ENCODE measurements around the gene HPRT1. TPM values are rescaled to one million over a fixed set of nuclear protein-coding genes. Genes with fewer than 3 reads are reported as not detected.

HPRT1 gene
- total RNA-seq, 4 donors from 2014 or later = 5.0 to 12.8 (median 7.2) TPM

DNA sequence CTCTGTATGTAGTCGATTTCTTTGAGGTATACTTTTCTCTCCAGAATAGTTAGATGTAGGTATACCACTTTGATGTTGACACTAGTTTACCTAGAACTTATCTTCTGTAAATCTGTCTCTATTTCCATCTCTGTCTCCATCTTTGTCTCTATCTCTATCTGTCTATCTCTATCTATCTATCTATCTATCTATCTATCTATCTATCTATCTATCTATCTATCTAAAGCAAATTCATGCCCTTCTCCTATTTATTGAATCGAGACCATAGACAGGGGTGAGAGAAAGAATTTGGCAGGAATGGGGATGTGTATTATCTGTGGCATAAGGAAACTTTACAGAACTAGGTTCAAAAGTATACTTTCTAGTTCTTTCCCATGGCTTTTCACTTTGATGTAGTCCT lies 21.4 kb downstream of the HPRT1 start:
- no peaks in the 10 kb centered on the region for H3K27me3 ChIP-seq
- no peak for DNase-seq (ENCODE audit: low spot score in 2 of 2)
- no peak overlapping the region for H3K27ac ChIP-seq
- no peaks in the 10 kb centered on the region for H3K36me3 ChIP-seq
- 69% methylated on average over 2 of the region's 2 CpGs for WGBS
- H3K4me3 ChIP-seq = no peak overlapping the region
- no peak for TF ChIP-seq POLR2A (IDR thresholded peaks at IDR 0.05)
- no peak for TF ChIP-seq EP300 (IDR thresholded peaks at IDR 0.05)
- TF ChIP-seq CTCF (IDR thresholded peaks at IDR 0.05) = no peak
- no peak for TF ChIP-seq POLR2AphosphoS5 (IDR thresholded peaks at IDR 0.05)
- H3K9me3 ChIP-seq = no peaks in the 10 kb centered on the region
- no peaks in the 10 kb centered on the region for H3K4me1 ChIP-seq

DNA sequence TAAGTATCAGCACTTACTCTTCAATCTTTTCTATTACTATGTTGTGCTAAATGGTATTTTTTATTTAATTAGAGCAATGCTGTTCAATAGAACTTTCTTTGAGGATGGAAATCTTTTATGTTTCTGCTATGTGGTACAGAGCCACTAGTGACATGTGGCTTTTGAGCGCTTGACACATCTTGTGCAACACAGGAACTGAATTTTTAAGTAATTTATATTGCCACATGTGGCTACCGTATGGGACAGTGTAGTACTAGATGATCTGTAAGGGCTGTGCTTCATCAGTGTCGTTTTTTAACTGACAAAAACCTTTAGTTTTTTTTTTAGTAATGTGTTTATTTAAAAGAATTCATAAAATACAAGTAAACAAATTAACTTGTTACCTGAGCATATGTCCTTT lies 22.4 kb downstream of the HPRT1 start:
- H3K27ac ChIP-seq = no peak overlapping the region
- H3K27me3 ChIP-seq = no peaks in the 10 kb centered on the region
- TF ChIP-seq EP300 (IDR thresholded peaks at IDR 0.05) (no peak), POLR2AphosphoS5 (IDR thresholded peaks at IDR 0.05) (no peak), CTCF (IDR thresholded peaks at IDR 0.05) (no peak), POLR2A (IDR thresholded peaks at IDR 0.05) (no peak)
- H3K9me3 ChIP-seq = no peaks in the 10 kb centered on the region
- H3K4me1 ChIP-seq = no peaks in the 10 kb centered on the region
- no peak overlapping the region for H3K4me3 ChIP-seq
- DNase-seq (ENCODE audit: low spot score in 2 of 2) = no peak
- WGBS = 56% methylated on average over 3 of the region's 3 CpGs
- no peaks in the 10 kb centered on the region for H3K36me3 ChIP-seq

DNA sequence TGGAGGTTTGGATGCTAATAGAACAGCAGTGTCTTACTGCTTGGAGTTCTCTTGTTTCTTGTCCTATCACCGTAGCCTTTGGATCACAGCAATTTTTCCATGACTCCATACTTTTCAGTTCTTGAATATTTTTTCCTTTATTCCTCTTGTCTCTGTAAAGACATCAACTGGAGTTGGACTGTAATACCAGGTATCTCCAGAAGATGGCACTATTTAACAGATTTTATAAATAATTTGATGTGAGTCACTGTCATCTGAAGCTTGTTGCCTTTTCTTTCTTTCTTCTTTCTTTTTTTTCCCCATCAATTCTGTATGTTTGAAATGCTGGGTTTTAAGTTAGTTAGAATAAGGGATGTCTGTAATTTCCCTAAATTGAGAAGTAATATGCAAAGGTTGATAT lies 24.1 kb downstream of the HPRT1 start:
- no peak for DNase-seq (ENCODE audit: low spot score in 2 of 2)
- no peaks in the 10 kb centered on the region for H3K36me3 ChIP-seq
- no peak overlapping the region for H3K27ac ChIP-seq
- no peaks in the 10 kb centered on the region for H3K27me3 ChIP-seq
- no peaks in the 10 kb centered on the region for H3K9me3 ChIP-seq
- no peak overlapping the region for H3K4me3 ChIP-seq
- H3K4me1 ChIP-seq = no peaks in the 10 kb centered on the region
- 74% methylated on average over 1 of the region's 1 CpG for WGBS
- TF ChIP-seq CTCF (IDR thresholded peaks at IDR 0.05) = peak; percentile 12 to 30
- TF ChIP-seq POLR2AphosphoS5 (IDR thresholded peaks at IDR 0.05) = no peak

- no peak overlapping the region for H3K4me3 ChIP-seq
- no peak for TF ChIP-seq CTCF (IDR thresholded peaks at IDR 0.05)
- no peak for TF ChIP-seq POLR2AphosphoS5 (IDR thresholded peaks at IDR 0.05)
- H3K27me3 ChIP-seq = no peaks in the 10 kb centered on the region
- H3K27ac ChIP-seq = no peak overlapping the region
- DNase-seq (ENCODE audit: low spot score in 2 of 2) = no peak
- peaks cover 3% of the 10 kb centered on the region for H3K36me3 ChIP-seq
- H3K9me3 ChIP-seq = no peaks in the 10 kb centered on the region
- no peaks in the 10 kb centered on the region for H3K4me1 ChIP-seq
- WGBS = 59% methylated on average over 2 of the region's 2 CpGs
Observed at GRCh38 chrX:134501941-134502340, 42.0 kb downstream of the HPRT1 start.

- Histone ChIP-seq H3K4me1 (no peaks in the 10 kb centered on the region), H3K4me3 (no peak overlapping the region), H3K27me3 (no peaks in the 10 kb centered on the region), H3K9me3 (no peaks in the 10 kb centered on the region), H3K36me3 (peaks cover 3% of the 10 kb centered on the region), H3K27ac (no peak overlapping the region)
- TF ChIP-seq POLR2AphosphoS5 (IDR thresholded peaks at IDR 0.05) = no peak
- TF ChIP-seq POLR2A (IDR thresholded peaks at IDR 0.05) = no peak
- TF ChIP-seq CTCF (IDR thresholded peaks at IDR 0.05) = no peak
- no peak for TF ChIP-seq EP300 (IDR thresholded peaks at IDR 0.05)
- no peak for DNase-seq (ENCODE audit: low spot score in 2 of 2)
Observed at GRCh38 chrX:134502686-134503085, 42.7 kb downstream of the HPRT1 start.

All from suprapubic skin (tissue), 4 donors.